Vagina (tissue), 2 donors: ENCODE measurements around the gene RTL1. TPM values are rescaled to one million over a fixed set of nuclear protein-coding genes. Genes with fewer than 3 reads are reported as not detected.
A peak's percentile ranks its signal among the peaks of the same experiment; 100 is the strongest.

Experiments
- DNase-seq, 2 donors: peaks; one replicate each; pipeline ENCODE4 v3.0.0-alpha.2; 2017; ENCODE audit errors: extremely low spot score in 2 of 2
- H3K27ac ChIP-seq: fragments of 200-600 bp; sonication (generic); one replicate; pipeline ENCODE4 v1.5.1; 2019
- H3K27me3 ChIP-seq: fragments of 200-600 bp; sonication (generic); one replicate; pipeline ENCODE4 v1.5.1; 2019
- H3K36me3 ChIP-seq, 2 donors: fragments of 200-600 bp; sonication (generic); one replicate each; pipeline ENCODE4 v1.5.1; 2017 to 2019
- H3K4me1 ChIP-seq: fragments of 200-600 bp; sonication (generic); one replicate; pipeline ENCODE4 v1.5.1; 2019
- H3K4me3 ChIP-seq, 2 donors: fragments of 200-600 bp; sonication (generic); 1 replicate in 1 of 2; 2 replicates in 1 of 2; pipeline ENCODE4 v1.5.1; 2016 to 2019
- H3K9me3 ChIP-seq: fragments of 200-600 bp; sonication (generic); one replicate; pipeline ENCODE4 v1.5.1; 2019
- POLR2A ChIP-seq, 2 donors: fragments of 450-650 bp; IDR thresholded peaks; one replicate each; pipeline ENCODE4 v1.6.1; 2017; ENCODE audit warnings: antibody characterized with exemption in 2 of 2, mild to moderate bottlenecking in 2 of 2, moderate library complexity in 2 of 2
- POLR2AphosphoS5 ChIP-seq, 2 donors: sonication (generic); formaldehyde crosslinking; IDR thresholded peaks; one replicate each; pipeline ENCODE4 v1.9.0; 2017; ENCODE audit warnings: antibody characterized with exemption in 2 of 2, mild to moderate bottlenecking in 2 of 2, low read depth in 1 of 2; ENCODE audit not compliant: insufficient read depth in 1 of 2
- intact Hi-C: fragments of 100-400 bp; cut with DNase I; formaldehyde crosslinking; loops from one replicate; pipeline ENCODE4 v1.15.1; 2023
- total RNA-seq: library from RNA; depleted of rRNA; stranded (reverse); fragments of >200 nt; gene quantifications from one replicate; pipeline ENCODE4 v1.2.3, GENCODE V29; 2016
- TF ChIP-seq, protein P1 (sequence below), 3 experiments: fragments of 450-650 bp in 2 of 3; fragments of 200-600 bp in 1 of 3; sonication (generic) in 1 of 3; IDR thresholded peaks; one replicate each; pipeline ENCODE4 v1.5.1; 2017 to 2019; ENCODE audit warnings: antibody characterized with exemption in 3 of 3, mild to moderate bottlenecking in 2 of 3, moderate library complexity in 2 of 3

The RTL1 gene
- not detected for total RNA-seq

DNA sequence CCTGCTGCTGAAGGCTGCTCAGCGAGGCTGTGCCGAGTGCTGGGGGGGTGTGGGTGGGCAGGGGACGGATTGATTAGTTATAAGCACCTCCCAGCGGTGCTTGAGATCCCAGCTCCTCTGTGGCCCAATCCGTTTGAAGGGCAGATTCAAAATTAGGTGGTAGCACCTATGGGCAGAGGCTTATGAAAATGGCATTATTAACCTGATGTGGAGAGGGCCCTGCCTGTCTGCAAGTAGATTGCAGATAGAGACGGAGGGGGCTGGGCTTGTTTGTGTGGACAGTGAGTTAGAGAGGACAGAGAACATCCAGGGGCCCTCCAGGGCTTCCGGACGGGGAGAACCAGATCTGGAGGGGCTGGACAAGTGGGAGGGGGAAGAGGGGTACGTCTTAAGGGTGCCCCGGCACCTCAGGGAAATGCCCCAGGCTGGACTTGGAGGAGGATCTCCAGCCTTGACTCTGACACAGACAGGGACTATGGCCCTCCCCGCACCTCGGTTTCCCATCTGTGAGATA is at the start of gene RTL1:
TSS of gene RTL1 (minus strand) at position 51 of the 514 bp plus-strand sequence. CDS start 18,934 bp downstream, outside the sequence.
- TF ChIP-seq, protein P1, sequence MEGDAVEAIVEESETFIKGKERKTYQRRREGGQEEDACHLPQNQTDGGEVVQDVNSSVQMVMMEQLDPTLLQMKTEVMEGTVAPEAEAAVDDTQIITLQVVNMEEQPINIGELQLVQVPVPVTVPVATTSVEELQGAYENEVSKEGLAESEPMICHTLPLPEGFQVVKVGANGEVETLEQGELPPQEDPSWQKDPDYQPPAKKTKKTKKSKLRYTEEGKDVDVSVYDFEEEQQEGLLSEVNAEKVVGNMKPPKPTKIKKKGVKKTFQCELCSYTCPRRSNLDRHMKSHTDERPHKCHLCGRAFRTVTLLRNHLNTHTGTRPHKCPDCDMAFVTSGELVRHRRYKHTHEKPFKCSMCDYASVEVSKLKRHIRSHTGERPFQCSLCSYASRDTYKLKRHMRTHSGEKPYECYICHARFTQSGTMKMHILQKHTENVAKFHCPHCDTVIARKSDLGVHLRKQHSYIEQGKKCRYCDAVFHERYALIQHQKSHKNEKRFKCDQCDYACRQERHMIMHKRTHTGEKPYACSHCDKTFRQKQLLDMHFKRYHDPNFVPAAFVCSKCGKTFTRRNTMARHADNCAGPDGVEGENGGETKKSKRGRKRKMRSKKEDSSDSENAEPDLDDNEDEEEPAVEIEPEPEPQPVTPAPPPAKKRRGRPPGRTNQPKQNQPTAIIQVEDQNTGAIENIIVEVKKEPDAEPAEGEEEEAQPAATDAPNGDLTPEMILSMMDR (IDR thresholded peaks at IDR 0.05), result no peak
- TF ChIP-seq POLR2AphosphoS5 (IDR thresholded peaks at IDR 0.05; ENCODE audit: insufficient read depth in 1 of 2, low read depth in 1 of 2), result no peak
- no peak for TF ChIP-seq POLR2A (IDR thresholded peaks at IDR 0.05)
- H3K36me3 ChIP-seq, result no peaks in the 10 kb centered on the region
- no peak for DNase-seq
- intact Hi-C loops, result no loop called here
- no peak within 1 kb of the TSS for H3K27ac ChIP-seq
- no peaks in the 10 kb centered on the region for H3K9me3 ChIP-seq
- H3K27me3 ChIP-seq, result no peaks in the 10 kb centered on the region
- H3K4me3 ChIP-seq, result peak within 1 kb of the TSS in 1 of 2 donors; percentile 9
- peaks cover 19% of the 10 kb centered on the region for H3K4me1 ChIP-seq

DNA sequence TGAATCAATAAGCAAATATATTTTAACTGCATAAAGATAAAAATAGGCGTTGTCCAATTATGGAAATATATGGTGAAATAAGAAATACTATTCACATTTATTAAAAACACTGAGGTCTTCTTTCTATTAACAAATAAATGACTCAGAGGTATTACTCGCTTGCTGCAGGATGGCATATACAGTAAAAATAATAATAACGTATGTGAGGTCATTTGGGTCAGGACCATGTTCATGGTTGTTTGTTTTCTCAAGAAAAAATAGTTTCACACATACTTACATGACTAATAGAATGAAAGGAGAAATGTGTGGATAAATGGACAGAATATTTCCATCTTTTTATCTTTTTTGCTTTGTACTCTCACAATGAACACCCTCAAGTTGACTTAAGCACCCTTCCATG is 46.5 kb upstream of the RTL1 start:
- TF ChIP-seq, protein P1 (IDR thresholded peaks at IDR 0.05), result no peak
- TF ChIP-seq POLR2A (IDR thresholded peaks at IDR 0.05) (no peak), POLR2AphosphoS5 (IDR thresholded peaks at IDR 0.05; ENCODE audit: insufficient read depth in 1 of 2, low read depth in 1 of 2) (no peak)
- H3K27me3 ChIP-seq, result no peaks in the 10 kb centered on the region
- no peak overlapping the region for H3K27ac ChIP-seq
- H3K9me3 ChIP-seq, result no peaks in the 10 kb centered on the region
- no peak for DNase-seq
- intact Hi-C loops, result no loop called here
- no peak overlapping the region for H3K4me3 ChIP-seq
- no peaks in the 10 kb centered on the region for H3K36me3 ChIP-seq
- H3K4me1 ChIP-seq, result no peaks in the 10 kb centered on the region

- no peaks in the 10 kb centered on the region for H3K36me3 ChIP-seq
- no peaks in the 10 kb centered on the region for H3K27me3 ChIP-seq
- H3K4me1 ChIP-seq, result no peaks in the 10 kb centered on the region
- TF ChIP-seq POLR2A (IDR thresholded peaks at IDR 0.05) (no peak), POLR2AphosphoS5 (IDR thresholded peaks at IDR 0.05; ENCODE audit: insufficient read depth in 1 of 2, low read depth in 1 of 2) (no peak)
- TF ChIP-seq, protein P1 (IDR thresholded peaks at IDR 0.05), result no peak
- no peak overlapping the region for H3K27ac ChIP-seq
- H3K4me3 ChIP-seq, result no peak overlapping the region
- DNase-seq, result no peak
- intact Hi-C loops, result no loop called here
- no peaks in the 10 kb centered on the region for H3K9me3 ChIP-seq
Measured at GRCh38 chr14:100944052-100944451, 40.5 kb upstream of the RTL1 start.

DNA sequence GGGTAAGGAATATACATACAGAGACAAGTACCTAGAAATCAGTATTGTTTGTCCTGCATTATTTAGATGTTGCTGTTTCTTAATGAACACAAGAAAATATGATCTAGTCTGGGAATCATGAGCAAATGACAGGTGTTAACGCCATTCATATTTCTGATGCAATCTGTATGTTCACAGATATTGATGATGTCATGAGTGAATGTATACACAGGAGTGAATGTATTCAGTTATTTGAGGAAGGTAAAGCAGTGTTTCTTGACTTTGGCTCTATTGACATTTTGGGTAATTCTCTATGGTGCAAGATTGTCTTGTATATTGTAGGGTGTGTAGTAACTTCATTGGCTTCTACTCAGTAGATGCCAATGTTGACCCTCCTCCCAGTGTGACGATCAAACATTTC is 26.7 kb upstream of the RTL1 start:
- TF ChIP-seq POLR2A (IDR thresholded peaks at IDR 0.05) (no peak), POLR2AphosphoS5 (IDR thresholded peaks at IDR 0.05; ENCODE audit: insufficient read depth in 1 of 2, low read depth in 1 of 2) (no peak)
- TF ChIP-seq, protein P1 (IDR thresholded peaks at IDR 0.05), result no peak
- no peaks in the 10 kb centered on the region for H3K36me3 ChIP-seq
- no peak for DNase-seq
- H3K9me3 ChIP-seq, result no peaks in the 10 kb centered on the region
- no peaks in the 10 kb centered on the region for H3K27me3 ChIP-seq
- no peaks in the 10 kb centered on the region for H3K4me1 ChIP-seq
- H3K4me3 ChIP-seq, result no peak overlapping the region
- no peak overlapping the region for H3K27ac ChIP-seq
- intact Hi-C loops, result no loop called here

- intact Hi-C loops, result no loop called here
Measured at GRCh38 chr14:100915560-100915959, 12.0 kb upstream of the RTL1 start.

More at GRCh38 chr14:100915560-100915959, 12.0 kb upstream of the RTL1 start:
- TF ChIP-seq POLR2A (IDR thresholded peaks at IDR 0.05) (no peak), POLR2AphosphoS5 (IDR thresholded peaks at IDR 0.05; ENCODE audit: insufficient read depth in 1 of 2, low read depth in 1 of 2) (no peak)
- H3K4me1 ChIP-seq, result no peaks in the 10 kb centered on the region
- H3K27me3 ChIP-seq, result no peaks in the 10 kb centered on the region
- H3K27ac ChIP-seq, result no peak overlapping the region
- no peaks in the 10 kb centered on the region for H3K9me3 ChIP-seq
- no peak overlapping the region for H3K4me3 ChIP-seq
- no peaks in the 10 kb centered on the region for H3K36me3 ChIP-seq
- no peak for DNase-seq
